IMR-90 (cell line): Measurements from ENCODE around the gene RBM10.

Source experiments
- CHD1 ChIP-seq: IDR thresholded peaks from 2 replicates; pipeline ENCODE4 v1.6.1; 2012; ENCODE audit warnings: low read depth, low read length, improper control_type of control experiment
- CTCF ChIP-seq: conservative IDR thresholded peaks from 2 replicates; pipeline ENCODE4 v1.5.1; 2012; ENCODE audit warnings: mild to moderate bottlenecking, low read depth, low read length, improper control_type of control experiment
- ELK1 ChIP-seq: fragments of 150-350 bp; IDR thresholded peaks from 2 replicates; pipeline ENCODE4 v1.6.1; 2016; ENCODE audit warnings: low read depth, mild to moderate bottlenecking, low read length, moderate library complexity, borderline replicate concordance
- MAFK ChIP-seq: IDR thresholded peaks from 2 replicates; pipeline ENCODE4 v1.6.1; 2012; ENCODE audit warnings: low read depth, low read length, improper control_type of control experiment
- MXI1 ChIP-seq: IDR thresholded peaks from 2 replicates; pipeline ENCODE4 v1.6.1; 2012; ENCODE audit warnings: low read depth, mild to moderate bottlenecking, low read length, moderate library complexity, borderline replicate concordance
- POLR2A ChIP-seq: IDR thresholded peaks from 2 replicates; pipeline ENCODE4 v1.6.1; 2012; ENCODE audit warnings: mild to moderate bottlenecking, low read depth, low read length
- RAD21 ChIP-seq: IDR thresholded peaks from 2 replicates; pipeline ENCODE4 v1.6.1; 2012; ENCODE audit warnings: low read length, improper control_type of control experiment
- USF2 ChIP-seq: fragments of 150-350 bp; IDR thresholded peaks from 2 replicates; pipeline ENCODE4 v1.6.1; 2017; ENCODE audit warnings: mild to moderate bottlenecking, antibody characterized with exemption, low read length, low read depth

GRCh38 chrX:47146936-47147859 is 2.2 kb downstream of the RBM10 start:
- TF ChIP-seq POLR2A (no peak), CTCF (no peak), MXI1 (no peak), USF2 (no peak), RAD21 (no peak), MAFK (no peak), ELK1 (no peak), CHD1 (no peak)
